Endothelial cell of umbilical vein (primary cell): ENCODE results near the gene IGFBP1. TPM values are rescaled to one million over a fixed set of nuclear protein-coding genes. Genes with fewer than 3 reads are reported as not detected.
"Not testable (repeated sequence)": the region's sequence is repeated elsewhere in the genome, so short reads cannot be mapped to it uniquely, and the experiment has no call there.

ENCODE experiments used
- BruUV-seq: library from RNA; stranded (reverse); fragments of 400-500 nt; replicated peaks from 2 replicates; lab custom pipeline; 2021; lab: Mats Ljungman, UMichigan
- CTCF ChIA-PET: fragments of 300-600, 350-600 bp; sonication (Branson Sonifier 250); formaldehyde crosslinking; loops from one replicate; lab custom pipeline; 2021; ENCODE audit warnings: antibody characterized with exemption, inconsistent platforms; lab: Charles Lee
- POLR2A ChIA-PET: fragments of 300-600, 350-600 bp; sonication (Branson Sonifier 250); formaldehyde crosslinking; loops from one replicate; lab custom pipeline; 2021; ENCODE audit warnings: antibody characterized with exemption, inconsistent platforms; lab: Charles Lee
- DNase-seq: peaks from one replicate; pipeline ENCODE4 v3.0.0-alpha.2; 2011; ENCODE audit warnings: low read depth, low spot score
- FAIRE-seq: peaks from 2 replicates; lab custom pipeline; 2011; peaks lifted over from hg19 to GRCh38; lab: Jason Lieb, UNC
- H2AFZ ChIP-seq: 2 replicates; pipeline ENCODE4 v1.6.0; 2012; ENCODE audit warnings: low read depth, low read length, control low read depth, inconsistent platforms
- H3K27ac ChIP-seq: 2 replicates; pipeline ENCODE4 v1.5.1; 2011; ENCODE audit warnings: low read depth, mild to moderate bottlenecking, control low read depth, low read length, moderate library complexity; ENCODE audit not compliant: insufficient read depth
- H3K27me3 ChIP-seq, 2 experiments: 2 replicates each; pipeline versions ENCODE4 v1.6.0 to v1.6.1; 2011; ENCODE audit warnings: low read length in 2 of 2, mixed read lengths in 1 of 2; ENCODE audit not compliant: control insufficient read depth in 2 of 2, insufficient read depth in 2 of 2
- H3K36me3 ChIP-seq, 2 experiments: 2 replicates in 1 of 2; 3 replicates in 1 of 2; pipeline ENCODE4 v1.5.1; 2011; ENCODE audit warnings: low read length in 2 of 2, mild to moderate bottlenecking in 1 of 2, moderate library complexity in 1 of 2; ENCODE audit not compliant: control insufficient read depth in 2 of 2, insufficient read depth in 2 of 2; ENCODE audit errors: extremely low read depth in 1 of 2
- H3K4me1 ChIP-seq: 3 replicates; pipeline ENCODE4 v1.5.1; 2011; ENCODE audit warnings: mild to moderate bottlenecking, low read length; ENCODE audit not compliant: control insufficient read depth, insufficient read depth; ENCODE audit errors: extremely low read depth
- H3K4me2 ChIP-seq: 2 replicates; pipeline ENCODE4 v1.6.1; 2011; ENCODE audit warnings: low read length, control low read depth, mixed read lengths; ENCODE audit not compliant: insufficient read depth
- H3K4me3 ChIP-seq, 3 experiments: fragments of 200-600 bp in 1 of 3; sonication (generic), shearing (Covaris generic) in 1 of 3; replicated peaks in 1 of 3; 2 replicates each; pipeline ENCODE4 v1.5.1; 2011 to 2016; ENCODE audit warnings: control low read depth in 3 of 3, low read length in 3 of 3, mild to moderate bottlenecking in 2 of 3, inconsistent platforms in 1 of 3, low read depth in 1 of 3, moderate library complexity in 1 of 3; ENCODE audit not compliant: insufficient read depth in 1 of 3
- H3K79me2 ChIP-seq: 2 replicates; pipeline ENCODE4 v1.6.0; 2012; ENCODE audit warnings: low read length, inconsistent platforms; ENCODE audit not compliant: control insufficient read depth, insufficient read depth
- H3K9ac ChIP-seq: replicated peaks from 2 replicates; pipeline ENCODE3; 2011; ENCODE audit warnings: low read length, control low read depth; ENCODE audit not compliant: insufficient read depth; ENCODE audit errors: extremely low read depth
- H3K9me1 ChIP-seq: replicated peaks from 3 replicates; pipeline ENCODE4 v1.6.0; 2011; ENCODE audit warnings: mild to moderate bottlenecking, low read length; ENCODE audit not compliant: control insufficient read depth, insufficient read depth; ENCODE audit errors: extremely low read depth
- H3K9me3 ChIP-seq: replicated peaks from 2 replicates; pipeline ENCODE4 v1.5.1; 2012; ENCODE audit warnings: low read length, inconsistent platforms; ENCODE audit not compliant: control insufficient read depth, insufficient read depth
- H4K20me1 ChIP-seq: replicated peaks from 2 replicates; pipeline ENCODE3; 2011; ENCODE audit warnings: mild to moderate bottlenecking, low read length; ENCODE audit not compliant: control insufficient read depth, insufficient read depth; ENCODE audit errors: extremely low read depth
- CTCF ChIP-seq, 2 donors: IDR thresholded peaks; 1 replicate in 1 of 2; 2 replicates in 1 of 2; pipeline ENCODE4 v1.5.1; 2011; ENCODE audit warnings: low read length in 2 of 2, mild to moderate bottlenecking in 2 of 2, moderate library complexity in 2 of 2, control low read depth in 1 of 2, inconsistent platforms in 1 of 2, low read depth in 1 of 2; ENCODE audit not compliant: insufficient read depth in 1 of 2; ENCODE audit errors: extremely low read depth in 1 of 2
- EZH2 ChIP-seq: IDR thresholded peaks from 2 replicates; pipeline ENCODE4 v1.6.1; 2012; ENCODE audit warnings: borderline replicate concordance, low read depth, mild to moderate bottlenecking, moderate library complexity, low read length, inconsistent platforms; ENCODE audit not compliant: severe bottlenecking
- FOS ChIP-seq: IDR thresholded peaks from 2 replicates; pipeline ENCODE4 v1.6.1; 2011; ENCODE audit warnings: mild to moderate bottlenecking, low read length, moderate library complexity, borderline replicate concordance; ENCODE audit not compliant: insufficient read depth
- GATA2 ChIP-seq: IDR thresholded peaks from 2 replicates; pipeline ENCODE4 v1.7.0; 2011; ENCODE audit warnings: low read depth, mild to moderate bottlenecking, moderate library complexity, mixed read lengths, low read length; ENCODE audit not compliant: insufficient read length, insufficient read depth
- JUN ChIP-seq: IDR thresholded peaks from 2 replicates; pipeline ENCODE4 v1.6.1; 2011; ENCODE audit warnings: borderline replicate concordance, low read depth; ENCODE audit not compliant: insufficient read length, insufficient read depth
- MAX ChIP-seq: IDR thresholded peaks from 2 replicates; pipeline ENCODE4 v1.6.1; 2011; ENCODE audit not compliant: insufficient read depth, insufficient read length
- MYC ChIP-seq: IDR thresholded peaks from one replicate; pipeline ENCODE4 v1.6.1; 2011; ENCODE audit warnings: mild to moderate bottlenecking, low read depth, low read length
- POLR2A ChIP-seq: IDR thresholded peaks from 2 replicates; pipeline ENCODE4 v1.6.1; 2012; ENCODE audit warnings: low read depth, mild to moderate bottlenecking, control low read depth, low read length
- POLR2AphosphoS5 ChIP-seq: IDR thresholded peaks from 2 replicates; pipeline ENCODE4 v1.6.1; 2012; ENCODE audit warnings: low read depth, mild to moderate bottlenecking, control low read depth, low read length, moderate library complexity; ENCODE audit not compliant: insufficient read depth
- dilution Hi-C: fragments of 300-500 bp; cut with MboI; formaldehyde crosslinking; loops from one replicate; pipeline ENCODE4 v1.15.0; 2019; ENCODE audit warnings: low sequenced_read_pairs; ENCODE audit not compliant: extremely low pct_ligation_motif_present
- intact Hi-C: fragments of 100-400 bp; cut with micrococcal nuclease; formaldehyde crosslinking; loops from one replicate; pipeline ENCODE4 v1.10.0; 2022
- polyA plus RNA-seq, 4 experiments: library from polyadenylated mRNA; depleted of rRNA in 3 of 4; stranded (reverse) in 3 of 4; unstranded in 1 of 4; fragments of >200 nt; gene quantifications; 2 replicates each; pipeline versions ENCODE4 v1.2.1 to v1.2.3, GENCODE V29; 2011 to 2012; ENCODE audit warnings: missing spikeins in 1 of 4
- total RNA-seq: library from RNA; stranded (reverse); gene quantifications from 2 replicates; pipeline ENCODE4 v1.2.3, GENCODE V29; 2021

IGFBP1 gene
- total and polyA plus RNA-seq, 2 donors (not counting 3 experiments of a cell fraction or from before 2014, with no cell fraction given): 0.57 to 4.0 TPM

GRCh38 chr7:45940237-45940781, 52.0 kb downstream of the IGFBP1 start:
- H3K36me3 ChIP-seq, BruUV-seq, H3K27ac ChIP-seq, H3K4me2 ChIP-seq, H3K4me3 ChIP-seq, FAIRE-seq, H3K4me1 ChIP-seq, H3K9me1 ChIP-seq, intact Hi-C loops, H3K27me3 ChIP-seq, H2AFZ ChIP-seq, dilution Hi-C loops, H3K79me2 ChIP-seq, POLR2A ChIA-PET, DNase-seq, H3K9ac ChIP-seq, H3K9me3 ChIP-seq, H4K20me1 ChIP-seq: not testable (repeated sequence)
- CTCF ChIA-PET: interaction anchor here (1.5 kb wide), 1 partner anchor 17 kb away, joined by 5 read pairs; no protein-coding TSS in a partner anchor

- H3K9me1 ChIP-seq: no peaks in the 10 kb centered on the region
- no peaks in the 10 kb centered on the region for H3K36me3 ChIP-seq
- no peak overlapping the region for H2AFZ ChIP-seq
- BruUV-seq: no TSS peak
- H3K9me3 ChIP-seq: no peaks in the 10 kb centered on the region
- H4K20me1 ChIP-seq: no peaks in the 10 kb centered on the region
- intact Hi-C loops (no loop called here), dilution Hi-C loops (no loop called here)
- H3K79me2 ChIP-seq: no peaks in the 10 kb centered on the region
- ChIA-PET CTCF (no interaction called here), POLR2A (no interaction called here)
- no peak overlapping the region for H3K4me2 ChIP-seq
- FAIRE-seq: no peak
- H3K9ac ChIP-seq: no peak overlapping the region
- no peak for DNase-seq
- H3K4me1 ChIP-seq: no peaks in the 10 kb centered on the region
- no peak overlapping the region for H3K4me3 ChIP-seq
- H3K27me3 ChIP-seq: no peaks in the 10 kb centered on the region
- no peak overlapping the region for H3K27ac ChIP-seq
- TF ChIP-seq JUN (no peak), POLR2AphosphoS5 (no peak), FOS (no peak), MAX (no peak), GATA2 (no peak), CTCF (IDR thresholded peaks at IDR 0.05; ENCODE audit: extremely low read depth in 1 of 2, insufficient read depth in 1 of 2, low read depth in 1 of 2, low read length in 2 of 2) (no peak), POLR2A (no peak), EZH2 (no peak), MYC (no peak)
Observed at GRCh38 chr7:45940939-45941338, 52.7 kb downstream of the IGFBP1 start.
